Measurements from ENCODE around the gene WWOX. TPM values are rescaled to one million over a fixed set of nuclear protein-coding genes. Genes with fewer than 3 reads are reported as not detected.

WWOX gene
- total RNA-seq, 1 experiment from 2014 or later, result 20.3 TPM

DNA sequence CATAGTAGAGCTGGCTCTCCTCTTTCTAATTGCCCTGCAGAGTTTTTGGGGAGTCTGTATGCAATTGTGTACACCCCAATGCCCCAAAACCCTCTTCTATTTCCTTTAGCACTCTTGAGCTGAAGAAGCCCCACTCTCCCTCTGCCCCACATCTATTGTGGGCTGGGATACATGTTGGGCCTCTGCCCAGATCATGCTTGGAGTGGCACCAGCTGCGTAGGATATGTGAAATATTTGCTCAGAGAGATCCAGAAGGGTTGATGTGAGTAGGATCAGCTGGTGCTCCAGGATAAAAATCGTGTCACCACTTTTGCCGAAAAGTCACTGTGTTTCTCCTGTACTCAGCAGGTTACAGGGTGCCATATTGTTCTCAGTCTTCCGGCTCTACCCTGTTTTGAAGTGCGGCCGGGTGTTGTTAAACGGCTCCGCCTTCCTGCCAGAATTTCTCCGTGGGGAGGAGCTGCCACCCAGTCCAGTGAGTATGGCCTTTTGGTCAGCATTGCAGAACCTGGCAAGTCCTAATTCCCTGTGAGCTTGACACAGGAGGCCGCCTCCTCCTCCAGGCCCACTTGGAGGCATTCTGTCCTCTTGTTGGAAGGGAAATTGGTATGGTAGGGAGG lies 664.5 kb downstream of the WWOX start:
- no peak for DNase-seq (ENCODE audit: low read depth)

DNA sequence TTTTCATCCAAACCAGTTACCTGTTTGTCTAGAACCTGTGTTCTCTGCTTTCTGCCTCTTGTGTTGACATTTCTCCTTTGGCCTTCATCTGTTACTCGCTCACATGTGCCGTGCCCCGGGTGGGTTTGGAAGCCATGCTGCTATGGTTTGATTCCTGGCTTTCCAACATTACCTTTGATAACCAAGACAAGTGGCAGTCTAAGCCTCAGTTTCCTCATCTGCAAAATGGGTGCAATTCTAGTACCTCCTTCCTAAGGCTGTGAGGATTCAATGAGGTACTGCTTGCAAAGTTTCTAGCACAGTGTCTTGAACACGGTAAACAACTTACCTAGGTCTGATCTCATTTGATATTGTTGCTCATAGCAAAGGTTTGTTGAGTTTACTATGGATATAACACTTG lies 665.0 kb downstream of the WWOX start:
- no peak for DNase-seq (ENCODE audit: low read depth)

DNA sequence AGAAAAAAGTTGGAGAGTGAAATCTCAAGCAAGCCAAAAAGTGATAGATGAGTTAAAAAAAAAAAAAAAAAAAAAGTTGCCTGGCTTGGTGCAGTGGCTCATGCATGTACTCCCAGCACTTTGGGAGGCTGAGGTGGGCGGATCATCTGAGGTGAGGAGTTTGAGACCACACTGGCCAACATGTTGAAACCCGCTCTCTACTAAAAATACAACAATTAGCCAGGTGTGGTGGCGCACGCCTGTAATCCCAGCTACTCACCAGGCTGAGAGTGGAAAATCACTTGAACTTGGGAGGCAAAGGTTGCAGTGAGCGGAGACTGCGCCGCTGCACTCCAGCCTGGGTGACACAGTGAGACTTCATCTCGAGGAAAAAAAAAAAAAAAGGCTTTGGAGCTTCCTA lies 668.8 kb downstream of the WWOX start:
- DNase-seq (ENCODE audit: low read depth), result no peak

DNA sequence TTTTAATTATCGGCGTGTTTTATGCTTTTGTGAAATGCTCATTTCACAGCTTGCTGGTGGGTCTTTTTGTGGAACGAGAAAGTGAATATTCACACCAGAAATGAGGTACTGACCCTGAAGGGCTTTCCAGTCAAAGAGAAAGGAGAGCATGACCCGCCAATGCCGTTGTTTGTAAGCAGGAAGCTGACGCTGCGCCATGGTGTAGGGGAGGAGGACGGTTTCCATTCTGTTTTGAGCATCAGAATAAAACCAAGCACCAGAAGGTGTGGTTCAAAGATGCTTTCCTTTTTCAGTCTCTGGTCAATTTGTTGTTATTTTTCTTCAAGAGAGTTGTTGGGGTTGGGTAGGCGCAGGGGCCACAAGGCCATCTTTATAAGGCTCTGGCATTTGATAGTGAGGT lies 669.3 kb downstream of the WWOX start:
- DNase-seq (ENCODE audit: low read depth), result no peak

DNA sequence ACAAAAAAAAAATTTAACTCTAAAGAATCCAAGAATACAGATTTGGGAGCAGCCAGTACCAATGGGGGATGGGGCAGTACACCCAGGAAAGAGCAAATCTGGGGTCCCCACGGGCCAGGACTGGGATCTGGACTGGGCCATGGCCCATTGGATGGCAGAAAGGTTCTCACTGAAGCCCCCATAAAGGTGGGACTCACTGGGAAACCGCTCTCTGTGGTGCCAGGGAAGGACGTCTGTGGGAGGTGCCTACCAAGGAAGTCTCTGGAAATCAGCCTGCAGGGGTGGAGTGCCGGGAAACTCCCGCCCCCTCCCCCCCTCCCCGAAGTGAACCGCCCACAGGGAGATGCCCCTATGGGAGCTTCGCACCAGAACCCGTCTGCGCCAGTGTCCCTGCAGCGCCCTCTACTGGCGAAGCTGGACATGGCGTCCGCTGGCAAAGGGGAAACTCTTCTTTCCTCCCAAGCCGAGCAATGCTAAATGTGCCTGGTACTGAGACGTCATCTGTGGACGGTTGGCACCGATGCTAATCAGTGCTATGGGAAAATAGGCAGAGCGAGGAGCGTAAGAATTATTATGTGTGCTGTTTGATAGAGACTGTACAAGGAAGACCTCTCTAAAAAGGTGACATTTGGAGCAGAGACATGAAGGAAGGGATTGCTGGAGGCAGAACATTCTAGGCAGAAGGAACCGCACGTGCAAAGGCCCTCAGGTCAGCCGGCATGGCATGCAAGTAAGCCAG lies 671.1 kb downstream of the WWOX start:
- DNase-seq (ENCODE audit: low read depth), result no peak

DNA sequence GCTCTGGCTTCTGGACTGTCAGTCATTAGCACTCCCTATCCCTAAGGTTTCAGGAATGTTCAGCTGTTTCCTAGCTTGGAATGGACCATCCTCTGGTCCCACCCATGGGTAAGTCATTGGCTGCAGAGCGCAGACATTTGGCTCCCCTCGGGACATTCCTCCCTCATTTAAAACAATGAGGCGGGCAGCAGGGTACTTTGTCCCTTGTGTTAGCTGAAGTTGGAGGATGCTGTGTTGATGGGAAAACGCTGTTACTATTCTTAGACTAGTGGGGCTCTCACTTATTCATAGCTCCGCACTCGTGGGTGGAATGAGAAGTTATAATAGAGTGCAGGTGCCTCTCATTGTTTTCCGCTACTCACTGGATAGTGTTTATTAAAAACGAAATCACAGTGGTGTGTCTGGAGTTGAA lies 673.8 kb downstream of the WWOX start:
- no peak for DNase-seq (ENCODE audit: low read depth)

DNA sequence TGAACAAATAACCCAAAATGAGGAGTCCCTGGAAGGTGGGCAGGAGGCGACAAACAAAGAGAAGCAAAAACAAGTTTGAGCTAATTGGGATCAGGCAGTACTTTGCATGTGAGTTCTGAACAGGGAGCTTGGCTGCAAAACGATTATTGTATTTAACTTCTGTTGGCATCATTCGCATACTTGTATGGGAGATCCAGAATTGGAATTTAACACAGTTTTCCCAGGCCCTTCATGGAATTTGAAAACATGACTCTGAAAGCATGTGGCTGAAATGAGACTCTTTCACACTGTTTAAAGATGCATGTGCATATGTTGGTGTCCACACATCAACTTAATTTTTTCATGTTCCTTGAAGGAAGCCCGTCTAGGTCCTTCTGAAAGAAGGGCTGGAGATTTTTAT lies 674.3 kb downstream of the WWOX start:
- DNase-seq (ENCODE audit: low read depth), result no peak

DNA sequence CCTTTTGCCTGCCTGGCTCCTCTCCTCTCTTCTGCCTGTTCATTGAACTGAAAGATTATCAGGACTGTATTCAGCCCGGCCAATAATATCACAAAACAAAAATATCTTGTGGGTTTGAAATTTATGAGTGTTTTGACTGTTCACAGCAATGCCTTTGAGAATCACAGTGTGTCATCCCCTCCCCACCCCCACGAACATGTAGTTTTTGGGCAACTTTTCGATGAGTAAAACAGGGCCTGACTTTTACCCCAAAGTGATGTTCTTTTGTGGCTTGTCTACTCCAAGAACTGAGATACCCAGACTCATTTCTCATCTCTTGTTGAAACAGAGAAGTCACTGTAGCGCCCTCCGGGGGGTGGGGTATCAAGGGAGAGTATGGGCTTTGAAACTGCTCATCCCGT lies 675.7 kb downstream of the WWOX start:
- DNase-seq (ENCODE audit: low read depth), result no peak

DNA sequence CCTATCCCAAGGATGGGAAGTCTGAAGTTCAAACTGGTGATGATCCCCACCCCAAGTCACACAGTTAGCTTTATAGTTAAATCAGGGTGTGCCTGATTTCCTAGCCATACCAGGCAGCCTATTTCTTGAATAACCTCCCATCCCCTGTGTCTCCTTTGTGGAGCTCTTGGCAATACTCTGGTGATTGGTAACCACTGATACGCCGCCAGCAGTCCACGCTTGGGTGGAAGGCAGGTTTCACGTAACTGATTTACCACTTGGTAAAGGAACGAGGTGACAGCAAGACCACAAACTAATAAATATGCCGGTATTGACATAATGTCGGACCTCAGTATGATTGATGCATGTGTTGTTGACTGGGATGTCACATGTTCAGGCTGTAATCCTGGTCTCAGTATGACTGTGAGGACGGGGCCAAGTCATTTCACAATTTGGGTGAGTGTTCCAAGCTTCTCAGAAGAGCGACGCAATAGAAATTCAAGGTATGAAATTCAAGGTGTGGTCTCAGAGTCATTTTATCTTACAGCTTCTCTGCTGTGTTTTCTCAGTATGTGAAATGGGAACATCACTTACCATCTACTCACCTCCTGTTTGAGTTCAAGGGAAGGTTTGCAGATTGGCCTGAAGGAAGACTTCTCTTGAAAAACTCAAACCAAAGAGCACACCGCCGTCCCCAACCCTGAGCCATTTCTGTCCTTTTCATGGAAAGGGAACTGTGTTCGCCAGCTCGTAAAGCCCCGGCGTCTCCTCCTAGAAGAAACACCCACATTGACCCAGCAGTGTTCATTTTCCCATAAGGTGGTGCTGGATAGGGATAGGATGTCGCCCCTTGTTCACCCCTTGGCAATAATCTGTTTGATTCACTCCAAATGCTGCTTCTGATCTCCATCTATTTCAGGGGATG lies 678.9 kb downstream of the WWOX start:
- no peak for DNase-seq (ENCODE audit: low read depth)

DNA sequence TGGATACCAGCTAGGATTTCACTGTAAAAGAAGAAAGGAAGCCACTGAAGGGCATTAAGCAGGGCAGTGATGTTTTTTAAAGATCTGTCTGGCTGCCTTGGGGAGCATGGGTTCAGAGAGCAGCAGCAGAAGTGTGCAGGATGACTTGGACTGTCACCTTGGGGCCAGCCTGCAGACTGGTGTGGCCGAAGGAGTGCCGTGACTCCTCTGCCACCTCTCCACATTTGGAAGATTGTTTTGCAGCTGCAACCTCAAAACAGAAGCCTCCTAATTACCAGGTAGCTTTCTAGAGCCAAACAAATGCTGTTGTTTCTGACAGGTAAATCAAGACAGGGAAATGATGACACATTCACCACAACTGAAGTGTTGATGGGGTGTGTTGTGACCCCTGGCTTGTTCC lies 681.4 kb downstream of the WWOX start:
- no peak for DNase-seq (ENCODE audit: low read depth)

DNA sequence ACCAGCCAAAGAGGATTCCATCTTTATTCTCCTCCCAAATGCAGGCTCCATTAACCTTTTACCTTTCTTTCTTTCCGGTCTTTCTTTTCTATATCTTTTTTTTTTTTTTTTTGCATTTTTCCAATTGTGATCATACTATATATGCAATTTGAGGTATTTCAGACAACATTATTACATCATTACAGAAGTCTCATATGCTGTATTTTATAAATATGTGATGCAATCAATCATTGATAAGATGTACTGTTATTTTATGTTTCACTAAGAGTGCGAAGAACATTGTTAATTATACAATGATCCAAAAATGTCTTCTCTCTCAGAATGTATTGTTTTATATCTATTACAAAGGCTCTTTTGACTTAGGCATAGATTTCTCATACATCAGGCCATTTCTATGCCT lies 683.1 kb downstream of the WWOX start:
- no peak for DNase-seq (ENCODE audit: low read depth)

DNA sequence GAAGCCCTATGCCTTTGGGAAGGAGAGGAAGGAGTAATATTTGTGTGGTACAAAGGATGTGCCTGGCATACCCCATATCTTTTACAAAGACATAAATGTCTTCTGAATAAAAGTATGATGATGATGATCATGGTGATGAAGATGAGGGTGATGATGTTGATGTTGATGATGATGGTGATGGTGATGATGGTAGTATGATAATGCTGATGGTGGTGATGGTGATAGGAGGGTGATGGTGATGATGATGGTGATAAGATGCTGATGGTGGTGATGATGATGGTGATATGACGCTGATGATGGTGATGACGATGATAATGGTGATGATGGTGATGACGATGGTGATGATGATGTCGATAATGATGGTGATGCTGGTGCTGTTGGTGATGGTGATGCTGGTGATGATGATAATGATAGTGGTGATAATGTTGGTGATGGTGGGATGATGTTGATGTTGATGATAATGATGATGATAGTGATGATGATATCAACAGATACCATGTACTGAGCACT lies 684.2 kb downstream of the WWOX start:
- DNase-seq (ENCODE audit: low read depth), result no peak

DNA sequence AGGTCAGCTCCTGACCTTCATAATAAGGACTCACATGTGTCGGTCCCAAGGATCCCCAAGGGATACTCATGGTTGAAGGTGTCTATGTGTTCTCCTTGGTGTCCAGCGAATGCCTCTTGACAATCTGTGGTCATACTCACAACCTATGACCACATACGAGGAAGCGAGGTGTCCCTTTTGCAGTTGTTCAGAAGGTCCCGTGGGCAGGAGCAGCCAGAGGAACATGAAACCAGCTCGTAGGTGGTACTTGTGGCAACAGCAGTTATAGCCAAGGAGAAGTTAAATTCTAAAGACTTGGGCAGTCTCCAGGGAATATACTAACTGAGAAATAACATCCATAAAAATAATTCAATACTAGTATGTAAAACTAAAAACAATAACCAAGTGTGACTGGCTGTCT lies 685.3 kb downstream of the WWOX start:
- DNase-seq (ENCODE audit: low read depth), result no peak

DNA sequence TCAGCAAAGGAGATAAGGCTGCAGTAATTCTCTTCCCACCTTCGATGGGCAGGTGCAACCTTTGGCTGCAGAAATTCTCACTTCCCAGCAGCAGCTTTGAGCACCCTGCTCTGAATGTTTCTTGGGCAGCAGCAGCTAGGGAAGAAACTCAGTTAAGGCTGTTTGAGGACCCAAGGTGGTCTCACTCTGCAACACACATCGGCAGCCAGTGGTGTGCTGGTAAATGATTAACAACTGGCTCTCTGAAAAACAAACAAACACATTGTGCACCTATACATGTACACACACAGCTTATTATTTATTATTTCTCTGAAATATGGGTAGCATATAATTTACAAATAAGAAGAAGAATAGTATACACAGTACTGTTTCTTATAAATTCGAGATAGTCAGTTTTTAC lies 685.8 kb downstream of the WWOX start:
- no peak for DNase-seq (ENCODE audit: low read depth)

DNA sequence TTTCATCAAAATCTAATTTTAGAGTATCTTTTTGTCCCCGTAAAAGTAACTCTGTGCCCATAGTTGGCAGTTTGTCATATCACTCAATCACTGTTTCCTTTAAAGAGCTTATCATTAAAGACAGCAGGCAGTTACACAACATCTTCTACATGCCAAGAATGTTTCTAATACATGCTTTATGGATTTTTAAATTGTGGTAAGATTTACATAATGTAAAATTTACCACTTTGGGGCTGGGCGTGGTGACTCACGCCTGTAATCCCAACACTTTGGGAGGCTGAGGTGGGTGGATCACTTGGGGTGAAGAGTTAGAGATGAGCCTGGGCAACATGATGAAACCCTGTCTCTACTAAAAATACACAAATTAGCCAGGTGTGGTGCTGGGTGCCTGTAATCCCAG lies 687.2 kb downstream of the WWOX start:
- no peak for DNase-seq (ENCODE audit: low read depth)

DNA sequence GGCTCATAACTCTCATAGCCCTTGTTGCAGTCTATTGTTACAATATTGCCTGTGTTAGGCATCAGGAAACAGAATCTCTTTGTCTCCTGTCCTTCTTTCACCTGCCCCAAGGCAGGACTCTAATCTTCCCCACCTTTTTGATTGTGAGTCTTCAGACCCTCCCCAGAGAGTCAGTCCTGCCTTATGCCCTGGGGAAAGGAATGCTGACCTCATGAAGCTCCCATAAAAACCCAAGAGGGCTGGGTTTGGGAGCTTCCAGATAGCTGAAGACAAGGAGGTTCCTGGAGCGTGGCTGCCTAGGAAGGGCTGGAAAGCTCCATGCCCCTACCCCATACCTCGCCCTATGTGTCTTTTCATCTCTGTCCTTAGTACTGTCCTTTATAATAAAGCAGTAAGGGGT lies 688.8 kb downstream of the WWOX start:
- no peak for DNase-seq (ENCODE audit: low read depth)

DNA sequence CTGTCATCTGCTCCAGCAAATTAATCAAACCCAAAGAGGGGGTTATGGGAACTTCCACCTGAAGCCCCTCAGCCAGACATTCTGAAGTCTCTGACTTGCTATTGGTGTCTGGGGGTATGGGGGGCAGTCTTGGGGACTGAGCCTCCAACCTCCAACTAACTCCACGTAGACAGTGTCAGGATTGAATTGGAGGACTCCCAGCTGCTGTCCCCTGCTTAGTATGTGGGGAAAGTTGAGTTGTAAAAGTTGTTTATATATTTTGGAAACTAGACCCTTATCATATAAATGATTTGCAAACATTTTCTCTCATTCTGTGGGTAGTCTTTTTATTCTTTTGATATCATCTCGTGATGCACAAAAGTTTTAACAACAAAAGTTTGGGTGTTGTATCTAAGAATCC lies 689.2 kb downstream of the WWOX start:
- DNase-seq (ENCODE audit: low read depth), result no peak

DNA sequence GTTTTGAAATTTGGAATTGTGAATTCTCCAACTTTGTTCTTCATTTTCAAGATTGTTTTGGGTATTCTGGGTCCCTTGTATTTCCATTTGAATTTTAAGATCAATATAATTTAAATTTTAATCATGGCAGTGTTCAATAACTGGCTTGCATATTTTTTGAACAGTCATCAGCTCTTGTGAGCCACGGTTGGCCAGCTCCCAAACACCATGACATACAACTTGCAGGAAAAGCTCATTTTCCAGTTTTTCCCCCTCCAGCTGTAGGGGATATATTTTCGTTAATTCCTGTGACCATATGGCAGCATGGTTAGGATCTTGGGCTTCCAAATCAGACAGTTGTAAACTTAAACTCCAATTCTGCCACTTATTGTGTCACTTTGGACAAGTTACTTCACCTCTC lies 690.1 kb downstream of the WWOX start:
- no peak for DNase-seq (ENCODE audit: low read depth)

DNA sequence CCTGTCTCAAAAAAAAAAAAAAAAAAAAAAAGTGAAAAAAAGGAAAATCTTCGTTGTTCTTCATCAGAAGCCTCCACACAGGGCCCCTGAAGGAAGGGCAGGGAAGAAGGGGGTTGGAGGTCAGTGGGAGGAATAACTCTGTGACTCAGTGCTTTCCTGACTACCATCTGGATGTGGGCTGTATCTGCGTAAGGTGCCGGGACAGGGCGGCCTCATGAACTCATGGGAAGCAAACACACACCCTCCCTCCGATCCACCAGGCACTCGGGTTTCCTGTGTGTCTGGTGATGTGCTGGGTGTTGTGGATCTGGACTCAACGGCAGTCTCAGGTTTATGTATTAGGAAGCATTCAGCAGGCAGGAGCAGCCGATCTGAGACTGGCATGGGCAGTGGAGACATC lies 691.6 kb downstream of the WWOX start:
- DNase-seq (ENCODE audit: low read depth), result no peak

DNA sequence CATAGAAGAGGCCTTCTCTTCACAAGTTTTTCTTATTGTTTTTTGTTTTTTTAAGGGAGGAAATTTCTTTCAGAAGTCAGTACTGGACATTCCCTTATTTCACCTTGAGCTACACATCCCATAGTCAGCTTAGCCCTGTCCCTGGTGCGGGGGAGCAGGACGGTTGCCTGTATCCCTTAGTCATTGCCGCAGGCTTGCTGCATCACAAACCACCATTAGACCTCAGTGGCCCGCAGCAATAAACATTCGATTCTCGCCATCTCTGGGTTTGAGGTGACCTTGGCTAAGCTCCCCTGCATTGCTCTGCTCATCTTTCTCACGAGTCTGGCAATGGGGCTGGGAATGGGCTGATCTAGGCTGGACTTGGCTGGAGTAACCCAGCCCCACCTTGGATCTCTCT lies 692.5 kb downstream of the WWOX start:
- no peak for DNase-seq (ENCODE audit: low read depth)

DNA sequence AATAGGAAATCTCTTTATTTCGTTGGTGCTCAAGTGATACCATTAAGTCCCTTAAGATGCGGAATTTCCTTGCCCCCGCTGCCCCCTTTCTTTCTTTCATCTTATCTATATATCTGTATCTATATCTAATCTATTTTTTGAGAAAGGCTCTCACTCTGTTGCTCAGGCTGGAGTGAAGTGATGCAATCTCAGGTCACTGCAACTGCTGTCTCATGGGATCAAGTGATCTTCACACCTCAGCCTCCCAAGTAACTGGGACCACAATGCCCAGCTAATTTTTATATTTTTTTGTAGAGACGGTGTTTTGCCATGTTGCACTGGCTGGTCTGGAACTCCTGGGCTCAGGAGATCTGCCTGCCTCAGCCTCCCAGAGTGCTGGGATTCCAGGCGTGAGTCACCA lies 693.5 kb downstream of the WWOX start:
- no peak for DNase-seq (ENCODE audit: low read depth)

DNA sequence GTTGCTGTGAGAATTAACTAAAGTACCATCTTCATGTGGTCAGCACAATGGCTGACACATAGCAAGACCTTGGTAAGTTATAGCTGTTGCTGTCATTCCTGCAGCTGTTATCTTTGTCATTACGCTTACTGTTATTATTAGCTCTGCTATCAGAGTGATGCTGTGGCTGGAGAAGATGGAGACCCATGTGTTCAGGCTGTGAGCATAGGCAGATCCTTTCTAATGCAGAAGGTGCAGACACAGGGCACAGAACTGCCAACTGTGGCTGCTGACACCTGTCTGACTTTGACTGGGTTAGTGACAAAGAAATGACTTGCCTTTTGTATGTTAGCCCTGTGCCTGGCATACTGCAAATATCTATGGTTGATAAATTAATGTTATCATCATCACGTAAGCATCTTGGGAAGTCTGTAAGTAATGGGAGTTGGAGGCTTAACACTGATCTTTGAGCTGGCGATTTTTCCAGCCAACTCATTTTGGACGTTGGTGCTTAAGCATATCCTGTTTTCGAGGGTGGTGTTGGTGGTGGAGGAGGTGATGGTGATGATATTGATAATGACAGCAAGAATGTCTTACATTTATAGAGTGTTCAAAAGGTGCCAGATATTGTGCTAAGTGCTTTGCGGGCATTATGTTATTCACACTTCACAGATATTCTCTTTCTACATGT lies 695.3 kb downstream of the WWOX start:
- DNase-seq (ENCODE audit: low read depth), result no peak
